ENCODE data around the gene GAL3ST3.

The GAL3ST3 gene

DNA sequence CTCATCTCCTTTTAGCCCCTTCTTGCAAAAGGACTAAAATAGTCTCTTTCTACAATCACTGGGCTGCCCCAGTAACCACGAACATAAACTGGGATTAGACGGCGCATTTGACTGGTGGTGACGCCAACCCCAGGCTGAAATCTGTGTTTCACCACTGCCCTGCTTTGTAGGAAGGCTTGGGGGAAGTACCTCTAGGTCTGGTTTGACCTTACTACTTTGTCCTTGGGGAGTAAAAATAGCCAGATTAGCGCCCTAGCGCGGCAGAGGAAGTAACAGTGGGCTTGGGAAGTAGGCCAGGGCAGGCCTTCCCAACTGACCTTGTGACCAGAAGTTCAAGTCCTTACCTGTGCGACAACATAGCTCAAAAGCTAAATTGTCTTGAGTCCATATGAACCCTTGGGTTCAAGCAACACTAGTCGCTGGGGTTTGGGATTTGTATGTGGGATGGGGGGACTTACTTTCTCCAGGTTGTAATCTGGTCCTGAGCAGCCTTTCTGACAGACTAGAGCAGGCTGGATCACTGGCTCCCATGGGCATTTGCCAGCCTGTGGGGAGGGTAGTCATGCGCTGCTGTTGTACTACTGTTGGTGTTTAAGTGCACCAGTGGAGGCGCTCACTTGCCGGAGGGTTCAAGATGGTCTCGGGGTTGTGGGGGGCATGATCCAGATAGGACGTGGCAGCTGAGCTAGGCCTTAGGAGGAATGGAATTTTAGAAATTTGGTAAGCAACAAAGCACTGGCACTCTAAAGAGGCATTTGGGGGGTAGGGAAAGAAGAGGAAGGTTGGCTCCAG lies 20.2 kb upstream of the GAL3ST3 start:
- peak; percentile 50 for DNase-seq

DNA sequence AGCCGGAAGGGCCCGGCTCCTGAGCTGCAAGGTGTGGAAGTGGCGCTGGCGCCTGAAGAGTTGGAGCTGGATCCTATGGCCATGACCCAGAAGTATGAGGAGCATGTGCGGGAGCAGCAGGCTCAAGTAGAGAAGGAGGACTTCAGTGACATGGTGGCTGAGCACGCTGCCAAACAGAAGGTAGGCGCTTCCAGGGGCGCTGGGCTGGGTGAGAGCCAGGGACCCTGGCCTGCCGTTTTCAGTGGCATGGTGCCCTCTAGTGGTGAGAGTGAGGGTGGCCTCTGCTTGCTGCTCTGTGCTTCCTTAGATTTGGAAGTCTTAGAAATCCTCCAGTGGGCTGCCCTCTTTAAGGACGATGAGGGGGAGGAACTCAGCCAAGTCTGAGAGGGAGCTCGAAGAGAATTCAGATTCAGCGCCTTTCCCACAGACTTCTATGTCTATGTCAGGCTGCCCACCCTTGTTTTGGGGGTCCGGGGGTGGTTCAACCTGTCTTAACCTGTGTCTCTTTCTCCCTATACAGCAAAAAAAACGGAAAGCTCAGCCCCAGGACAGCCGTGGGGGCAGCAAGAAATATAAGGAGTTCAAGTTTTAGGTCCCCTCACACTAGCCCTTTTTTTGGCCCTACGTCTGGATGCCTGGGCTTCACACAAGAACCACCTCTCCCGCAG lies 19.3 kb upstream of the GAL3ST3 start:
- DNase-seq: peak; percentile 83

DNA sequence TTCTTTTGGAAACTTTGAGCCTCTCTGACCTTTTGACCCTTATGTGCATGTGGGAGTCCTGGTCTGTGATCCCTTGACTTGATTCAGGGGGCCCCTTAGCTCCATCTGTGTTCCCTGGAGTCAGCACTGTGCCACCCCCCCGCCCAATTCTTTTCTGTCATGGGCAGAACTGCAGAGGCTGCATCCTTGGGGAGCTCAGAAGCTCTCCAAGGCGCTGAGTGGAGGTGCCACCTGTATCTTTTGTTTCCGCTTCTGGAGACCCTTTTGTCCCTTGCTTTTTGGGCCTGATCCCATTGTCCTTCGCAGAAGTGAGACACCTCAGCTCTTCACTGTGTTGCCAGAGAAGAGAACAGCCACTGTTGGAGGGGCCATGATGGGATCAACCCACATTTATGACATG lies 18.7 kb upstream of the GAL3ST3 start:
- DNase-seq: no peak

DNA sequence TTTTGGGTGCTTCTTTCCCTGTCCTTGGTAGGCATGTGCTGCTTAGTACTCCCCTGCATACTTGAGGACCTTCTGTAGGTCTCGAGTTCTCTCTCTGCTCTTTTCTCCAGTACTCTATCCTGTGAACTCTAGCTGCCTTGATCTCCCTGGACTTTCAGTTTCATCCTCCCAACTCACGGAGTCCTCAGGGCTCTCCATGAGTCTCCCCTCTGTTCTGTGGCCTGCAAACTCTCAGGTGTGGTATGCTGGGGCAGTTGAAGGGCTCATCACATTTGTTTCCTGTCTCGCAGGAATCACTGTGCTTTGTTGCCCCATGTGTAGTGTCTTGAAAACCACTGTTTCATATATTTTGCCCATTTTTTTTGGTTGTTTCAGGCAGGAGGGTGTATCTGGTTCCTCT lies 17.8 kb upstream of the GAL3ST3 start:
- no peak for DNase-seq

DNA sequence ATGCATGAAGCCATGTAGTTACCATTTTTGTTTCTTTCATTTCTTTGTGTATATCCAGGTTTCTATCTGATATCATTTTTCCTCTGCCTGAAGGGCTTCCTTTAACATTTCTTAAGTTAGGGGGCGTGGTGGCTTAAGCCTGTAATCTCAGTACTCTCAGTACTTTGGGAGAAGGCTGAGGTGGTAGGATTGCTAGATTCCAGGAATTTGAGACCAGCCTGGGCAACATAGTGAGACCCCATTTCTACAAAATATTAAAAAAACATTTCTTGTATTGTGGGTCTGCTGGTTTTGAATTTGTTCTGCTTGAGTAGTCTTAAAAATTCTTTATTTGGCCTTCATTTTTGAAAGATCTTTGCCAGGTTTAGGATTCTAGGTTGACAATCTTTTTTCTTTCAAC lies 15.6 kb upstream of the GAL3ST3 start:
- no peak for DNase-seq

DNA sequence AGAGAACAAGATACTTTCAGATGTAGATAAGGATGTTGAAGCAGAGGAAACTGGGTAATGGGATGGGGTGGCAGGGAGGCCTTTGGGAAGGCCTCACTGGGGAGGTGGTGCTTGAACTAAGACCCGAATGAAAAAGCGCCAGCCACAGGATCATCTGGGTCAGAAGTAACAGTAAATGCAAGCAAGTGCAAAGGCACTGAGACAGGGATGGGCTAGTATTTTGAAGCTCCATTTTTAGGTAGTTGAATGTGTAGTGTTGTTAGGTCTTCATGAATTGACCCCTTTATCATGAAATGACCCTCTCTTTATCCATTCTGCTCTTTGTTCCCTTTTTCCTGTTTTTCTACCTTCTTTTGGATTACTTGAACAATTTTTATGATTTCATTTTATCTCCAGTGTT lies 14.9 kb upstream of the GAL3ST3 start:
- DNase-seq: no peak

DNA sequence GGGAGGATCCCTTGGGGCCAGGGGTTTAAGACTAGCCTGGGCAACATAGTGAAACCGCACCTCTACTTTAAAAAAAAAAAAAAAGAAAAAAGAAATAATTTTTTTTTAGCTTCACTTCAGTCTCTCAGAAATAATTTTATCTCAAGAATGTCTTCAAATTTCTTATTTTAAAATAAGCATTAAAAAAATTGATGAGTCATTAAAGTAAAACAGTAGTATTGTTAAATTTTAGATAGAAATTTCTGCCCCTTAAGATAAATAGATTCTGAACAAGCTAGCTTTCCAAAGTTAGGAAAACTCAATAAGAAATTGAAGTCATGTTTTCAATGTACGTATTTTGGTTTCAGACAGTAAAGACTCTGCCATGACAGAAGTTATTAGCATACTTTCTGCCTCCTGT lies 13.4 kb upstream of the GAL3ST3 start:
- DNase-seq: no peak

DNA sequence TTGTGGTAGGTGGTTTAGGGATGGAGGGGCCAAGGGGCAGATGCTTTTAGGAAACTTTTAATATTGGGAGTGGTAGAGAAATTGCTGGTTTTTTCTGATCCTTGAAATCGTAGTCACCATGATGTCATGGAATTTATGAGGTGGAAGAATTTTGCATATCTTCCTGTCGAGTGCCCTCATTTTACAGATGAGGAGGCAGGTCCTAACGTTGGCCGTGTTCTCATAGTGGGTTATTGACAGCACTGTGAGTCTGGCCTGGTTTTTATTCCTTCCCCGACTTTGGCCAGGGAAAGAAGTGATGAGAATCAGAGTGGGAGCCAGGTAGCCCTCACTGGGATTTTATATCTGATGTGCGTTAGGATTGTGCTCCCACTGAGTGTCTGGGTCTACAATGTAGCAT lies 12.3 kb upstream of the GAL3ST3 start:
- no peak for DNase-seq

DNA sequence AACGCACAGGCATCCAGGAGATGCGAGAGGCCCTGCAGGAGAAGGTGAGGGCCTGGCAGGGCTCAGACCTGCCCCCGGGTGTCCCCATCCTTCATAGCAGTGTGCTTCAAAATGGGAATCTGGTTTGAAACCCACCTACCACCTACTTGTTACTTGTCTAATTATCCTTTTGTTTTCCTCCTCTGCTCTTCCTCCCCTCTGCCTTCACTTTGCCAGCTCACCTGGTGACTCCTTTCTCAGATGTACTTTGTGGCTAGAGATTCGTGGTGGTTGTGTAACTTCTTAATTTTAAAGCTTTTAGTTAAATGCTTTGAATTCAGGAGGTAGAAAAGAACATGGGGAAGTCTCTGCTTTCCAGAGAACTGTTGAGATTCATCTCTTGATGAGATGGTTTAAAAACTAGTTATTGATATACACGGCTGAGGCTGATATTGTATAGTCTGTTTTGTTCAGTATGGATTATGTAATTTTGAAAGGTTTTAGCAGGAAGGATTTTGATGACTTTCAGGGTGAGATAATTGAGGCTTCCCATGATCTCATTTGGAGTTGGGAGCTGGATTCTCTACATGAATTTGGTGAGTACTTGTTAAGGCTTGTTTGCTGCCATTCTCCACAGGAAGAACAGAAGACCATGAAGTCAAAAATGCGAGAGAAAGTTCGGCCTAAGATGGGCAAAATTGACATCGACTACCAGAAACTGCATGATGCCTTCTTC lies 11.2 kb upstream of the GAL3ST3 start:
- no peak for DNase-seq

DNA sequence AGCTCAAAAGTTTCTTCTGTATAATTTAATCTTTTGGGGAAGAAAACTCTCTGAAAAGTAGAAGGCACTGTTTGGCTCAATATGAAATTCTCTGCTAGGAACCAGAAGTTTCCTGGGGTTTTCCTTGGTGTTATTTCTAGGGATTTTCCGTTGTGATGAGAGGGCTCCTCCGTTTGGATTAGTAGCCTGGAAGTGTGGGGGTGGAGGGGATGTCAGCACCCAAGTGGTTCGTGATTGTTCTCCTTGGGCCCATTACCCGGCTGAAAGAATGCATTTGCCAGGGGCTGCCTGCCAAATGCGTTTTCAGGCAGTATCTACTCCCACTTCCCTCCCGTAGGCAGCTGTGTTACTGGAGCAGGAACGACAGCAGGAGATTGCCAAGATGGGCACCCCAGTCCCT lies 7.5 kb upstream of the GAL3ST3 start:
- no peak for DNase-seq

DNA sequence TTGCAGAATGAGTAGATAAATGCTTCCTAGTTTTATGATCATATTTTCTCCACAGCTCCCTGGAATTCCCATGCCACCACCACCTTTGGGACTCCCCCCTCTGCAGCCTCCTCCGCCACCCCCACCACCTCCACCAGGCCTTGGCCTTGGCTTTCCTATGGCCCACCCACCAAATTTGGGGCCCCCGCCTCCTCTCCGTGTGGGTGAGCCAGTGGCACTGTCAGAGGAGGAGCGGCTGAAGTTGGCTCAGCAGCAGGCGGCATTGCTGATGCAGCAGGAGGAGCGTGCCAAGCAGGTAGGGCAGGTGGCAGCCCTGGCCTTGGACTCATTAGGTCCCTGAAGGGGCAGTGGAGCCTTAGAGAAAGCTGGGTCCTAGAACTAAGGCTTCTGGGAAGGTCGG lies 6.1 kb upstream of the GAL3ST3 start:
- DNase-seq: no peak

DNA sequence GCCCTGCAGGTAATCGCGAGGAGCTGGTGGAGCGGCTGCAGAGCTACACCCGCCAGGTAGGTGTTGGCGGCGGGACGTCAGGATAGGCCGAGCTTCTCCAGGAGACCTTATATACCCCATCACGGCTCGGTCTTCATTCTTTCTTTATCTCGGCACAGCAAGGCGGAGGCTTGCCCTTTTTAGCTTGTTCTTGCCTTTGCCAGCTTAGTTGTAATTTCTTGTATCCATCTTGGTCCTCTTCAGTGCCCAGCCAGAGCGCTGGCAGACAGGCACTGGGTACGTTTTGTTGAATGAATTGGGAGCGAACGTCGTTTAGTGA lies 3.7 kb upstream of the GAL3ST3 start:
- DNase-seq: no peak

DNA sequence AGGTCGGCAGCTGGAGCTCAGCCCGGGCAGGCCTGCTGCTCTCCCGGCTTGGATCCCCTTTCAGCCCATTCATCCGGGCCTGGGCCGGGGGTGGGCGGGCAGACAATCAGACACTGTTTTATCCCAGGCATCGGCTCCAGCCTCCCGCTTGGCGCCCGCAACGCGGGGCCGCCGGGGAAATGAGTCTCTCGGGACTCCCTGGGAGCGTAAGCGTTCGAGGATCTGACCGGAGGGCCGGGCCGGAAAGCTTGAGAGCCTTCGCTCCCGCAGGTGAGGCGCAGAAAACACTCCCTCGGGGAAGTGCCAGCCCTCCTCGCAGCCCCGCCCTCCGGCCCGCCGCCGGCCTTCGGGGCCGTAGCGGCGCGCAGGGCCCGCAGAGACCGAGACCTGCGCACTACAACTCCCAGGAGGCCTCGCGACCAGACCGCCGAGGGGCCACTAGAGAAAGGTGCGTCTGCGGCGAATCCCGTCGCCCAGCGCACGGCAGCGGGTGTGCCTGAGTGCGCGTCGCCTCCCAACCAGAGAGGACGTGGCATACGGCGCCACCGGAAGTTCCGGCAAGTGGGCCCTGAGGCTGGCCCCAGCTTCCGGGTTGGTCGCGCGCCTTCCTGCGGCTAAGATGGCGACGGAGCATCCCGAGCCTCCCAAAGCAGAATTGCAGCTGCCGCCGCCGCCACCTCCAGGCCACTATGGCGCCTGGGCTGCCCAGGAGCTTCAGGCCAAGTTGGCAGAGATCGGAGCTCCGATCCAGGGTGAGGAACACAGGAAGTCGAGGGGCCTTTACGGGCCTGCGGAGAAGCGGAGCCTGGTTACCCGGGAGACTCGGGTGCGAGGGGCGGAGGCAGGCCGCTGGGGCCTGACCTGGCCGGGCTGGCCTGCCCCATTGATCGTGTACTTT lies 3.1 kb upstream of the GAL3ST3 start, which contains the start of gene SF3B2:
Gene SF3B2 (plus strand): TSS at position 599 of the 898 bp plus-strand sequence. CDS start 21 bp downstream, at position 620.
- peak; percentile 97 for DNase-seq

DNA sequence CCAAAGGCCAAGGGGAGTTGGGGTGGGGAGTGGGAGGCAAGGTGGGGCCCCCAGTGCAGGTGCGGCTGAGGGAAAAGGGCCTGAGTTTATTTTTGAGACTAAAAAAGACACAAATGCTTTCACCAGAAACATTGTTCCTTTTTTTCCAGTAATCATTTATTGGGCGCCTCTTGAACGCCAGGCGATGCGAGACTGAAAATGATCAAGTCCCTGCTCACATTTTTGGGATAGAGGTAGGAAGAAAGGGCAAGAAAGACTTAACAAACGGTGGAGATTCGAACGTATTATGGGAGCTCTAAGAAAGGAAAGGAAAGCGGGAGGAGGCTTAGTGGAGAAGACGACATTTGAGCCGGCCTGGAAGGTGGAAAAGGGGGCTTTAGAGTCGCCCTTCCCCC lies 2.4 kb upstream of the GAL3ST3 start:
- DNase-seq: no peak

DNA sequence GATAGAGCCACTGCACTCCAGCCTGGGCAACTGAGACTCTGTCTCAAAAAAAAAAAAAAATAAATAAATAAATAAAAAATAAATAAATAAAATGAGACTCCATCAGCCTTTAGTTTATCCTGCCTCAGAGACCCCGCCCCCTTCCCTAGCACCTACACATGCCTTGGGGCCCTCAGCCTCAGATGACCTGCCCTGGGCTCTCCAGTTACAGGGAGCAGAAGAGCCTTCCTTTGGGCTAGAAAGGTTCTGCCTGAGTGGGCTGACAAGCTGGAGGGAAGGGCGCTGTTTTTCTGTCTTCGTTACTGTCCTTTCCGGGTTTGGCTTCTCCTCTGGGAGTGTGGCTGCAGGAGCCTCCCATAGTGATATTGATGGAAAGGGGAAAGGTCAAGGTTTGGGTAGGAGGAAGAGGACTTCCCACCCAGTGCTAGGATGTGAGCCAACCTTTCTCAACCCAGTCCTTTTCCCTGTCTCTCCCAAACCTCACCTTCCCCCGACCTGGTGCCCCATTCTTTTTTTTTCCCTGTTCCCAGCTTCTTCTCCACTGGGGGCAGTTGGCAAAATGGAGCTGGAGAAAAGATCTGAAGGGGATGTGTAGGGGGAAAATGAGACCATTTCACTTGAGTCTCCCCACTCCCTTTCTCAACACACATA lies 1.7 kb upstream of the GAL3ST3 start:
- DNase-seq: no peak

DNA sequence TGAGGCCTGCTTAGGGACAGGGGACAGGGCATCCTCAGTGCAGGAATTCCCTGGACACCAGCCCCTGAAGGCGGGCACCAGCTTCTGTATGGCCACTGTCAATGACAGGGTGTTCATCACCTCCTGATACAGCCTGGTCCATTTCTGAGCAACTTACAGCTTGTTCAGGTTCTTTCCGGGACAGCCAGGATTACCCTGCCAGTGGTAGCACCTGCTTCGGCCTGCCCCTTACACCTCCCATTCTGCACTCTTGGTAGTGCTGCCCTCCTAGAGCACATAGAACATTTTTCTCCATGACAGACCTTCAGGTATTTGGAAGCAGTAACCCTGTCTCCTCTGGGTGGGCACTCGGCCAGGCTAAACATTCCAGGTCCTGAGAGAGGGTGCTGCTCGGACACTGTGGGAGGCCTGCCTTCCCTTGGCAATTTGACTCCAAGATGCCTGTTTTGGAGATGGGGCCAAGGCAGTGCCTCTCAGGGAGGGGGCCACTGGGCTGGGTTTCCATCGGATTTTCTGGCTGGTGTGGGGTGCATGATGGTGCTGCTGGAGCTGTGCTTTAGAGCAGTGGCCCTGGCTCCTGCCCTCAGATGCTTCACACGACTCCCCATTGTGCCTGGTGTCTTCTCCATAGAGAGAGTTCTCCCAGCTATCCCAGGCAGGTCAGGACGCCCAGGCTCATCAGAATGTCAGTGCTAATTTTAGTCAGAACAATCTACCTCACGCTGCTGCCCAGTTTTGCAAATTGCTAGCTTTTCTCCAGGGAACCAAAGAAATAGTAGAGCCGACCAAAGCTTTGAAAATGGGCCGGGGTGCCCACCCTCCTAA lies 1.2 kb downstream of the GAL3ST3 start:
- no peak for DNase-seq

DNA sequence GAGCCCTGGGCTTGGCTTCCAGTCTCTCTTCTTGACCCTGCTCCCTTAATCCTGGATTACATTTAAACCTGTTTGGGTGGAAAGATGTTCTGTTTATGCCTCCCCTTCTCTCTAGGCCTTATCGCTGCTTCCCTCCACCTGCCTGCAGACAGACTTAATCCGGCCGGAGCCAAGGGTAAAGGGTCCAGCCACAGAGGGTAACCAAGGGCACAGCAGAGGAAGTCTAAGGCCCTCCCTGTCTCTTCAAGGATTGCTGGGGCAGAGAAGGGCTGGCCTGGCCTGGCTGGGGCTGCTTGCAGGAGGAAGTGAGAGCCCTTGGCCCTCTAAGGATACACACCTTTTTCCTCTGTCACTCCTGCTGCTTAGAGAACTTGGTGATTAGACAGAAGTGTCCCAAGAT lies 2.1 kb downstream of the GAL3ST3 start:
- DNase-seq: no peak

DNA sequence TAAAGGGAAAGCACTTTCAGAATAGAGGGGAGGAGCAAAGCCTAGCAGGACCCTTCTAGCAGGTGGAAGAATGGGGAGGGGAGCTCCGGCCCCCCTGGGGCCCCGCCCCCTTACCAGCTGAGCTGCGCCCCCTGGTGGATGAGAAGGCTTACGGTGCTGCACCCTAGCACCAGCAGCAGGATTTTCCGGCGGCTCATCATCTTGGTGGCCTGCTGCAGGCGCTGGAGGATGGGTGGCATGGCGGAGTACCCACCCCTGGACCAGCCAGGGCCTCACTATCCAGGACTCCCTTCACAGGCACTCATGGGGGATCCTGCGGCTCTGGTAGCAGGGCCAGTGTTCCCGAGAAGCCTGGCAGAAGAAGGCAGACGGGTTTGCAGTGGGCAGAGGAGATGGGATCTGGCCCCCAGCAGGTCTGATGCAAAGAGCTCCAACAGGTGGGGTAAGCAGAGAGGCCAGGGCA lies 3.8 kb downstream of the GAL3ST3 start:
- DNase-seq: peak; percentile 86

DNA sequence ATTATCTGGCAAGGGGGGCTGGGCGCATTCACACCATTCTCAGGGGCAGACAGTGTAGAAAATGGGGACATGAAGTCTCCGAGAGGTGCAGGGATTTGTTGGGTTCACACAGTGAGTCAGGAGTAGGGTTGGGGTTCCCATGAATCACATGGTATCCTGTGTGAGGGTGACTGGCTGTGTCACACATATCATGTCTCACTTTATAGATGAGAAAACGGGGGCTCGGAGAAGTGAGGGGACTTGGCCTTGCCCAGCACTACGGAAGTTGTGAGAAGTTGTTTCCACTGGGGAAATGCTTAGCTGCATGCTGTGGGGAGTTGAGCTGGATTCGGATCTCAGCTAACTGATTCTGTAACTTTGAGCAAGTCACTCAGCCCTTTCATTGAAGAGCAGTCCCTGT lies 4.2 kb downstream of the GAL3ST3 start:
- DNase-seq: no peak

DNA sequence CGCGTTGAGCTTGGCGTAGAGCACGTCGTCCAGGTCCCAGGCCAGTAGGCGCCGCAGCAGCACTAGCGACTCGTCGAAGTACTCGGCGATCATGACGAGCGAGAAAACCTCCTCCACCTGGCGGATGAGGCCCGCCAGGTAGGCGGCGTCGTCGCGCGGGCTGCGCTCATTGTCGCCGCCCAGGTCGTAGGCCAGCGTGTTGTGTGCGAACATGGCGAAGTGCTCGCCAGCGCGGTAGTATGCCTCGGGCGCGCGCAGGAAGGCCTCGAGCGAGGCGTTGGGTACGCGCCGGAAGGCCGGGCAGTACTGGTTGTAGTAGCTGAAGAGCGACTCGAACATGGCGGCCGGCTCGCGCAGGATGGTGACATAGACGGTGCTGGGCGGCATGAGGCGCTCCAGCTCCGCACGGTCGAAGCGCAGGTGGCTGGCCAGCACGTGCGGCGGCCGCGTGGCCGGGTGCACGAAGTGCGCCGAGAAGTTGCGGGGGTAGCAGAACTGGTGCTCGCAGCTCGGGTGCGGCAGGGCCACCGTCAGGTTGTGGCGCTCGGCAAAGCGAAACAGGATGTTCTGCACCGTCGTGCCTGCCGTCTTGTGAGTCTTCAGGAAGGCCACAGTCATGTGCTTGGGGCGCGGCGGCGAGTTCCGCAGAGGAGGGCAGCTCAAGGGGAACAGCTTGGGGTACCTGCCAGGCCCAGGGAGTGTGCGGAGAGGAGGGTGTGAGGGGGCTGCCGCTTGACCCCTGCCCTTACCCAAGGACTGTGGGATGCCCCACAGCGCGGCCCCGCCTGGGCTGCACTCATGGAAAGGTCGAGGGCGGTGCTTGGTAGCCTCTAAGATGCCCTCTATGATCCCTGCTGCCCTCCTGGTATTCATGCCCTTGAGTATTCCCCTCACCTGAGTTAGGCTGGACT lies 5.7 kb downstream of the GAL3ST3 start:
- no peak for DNase-seq
